ENCODE data around the gene SLC24A3. TPM values are rescaled to one million over a fixed set of nuclear protein-coding genes. Genes with fewer than 3 reads are reported as not detected.

SLC24A3 gene
- total RNA-seq, 1 donor from 2014 or later, result not detected

GRCh38 chr20:19264191-19264590, 51.7 kb downstream of the SLC24A3 start:
- CTCF ChIA-PET, result no interaction called here
- Mint-ChIP-seq H3K9me3 (no peaks in the 10 kb centered on the region), H3K4me1 (no peaks in the 10 kb centered on the region), H3K27ac (no peak overlapping the region), H3K4me3 (no peak overlapping the region), H3K36me3 (ENCODE audit: low read depth) (no peaks in the 10 kb centered on the region), H3K27me3 (peaks cover 5% of the 10 kb centered on the region)
- DNase-seq, result no peak
- no peak for TF ChIP-seq CTCF (IDR thresholded peaks at IDR 0.05)
- no peak for ATAC-seq (ENCODE audit: low read depth)
- POLR2A ChIA-PET, result no interaction called here
- intact Hi-C loops (cut with micrococcal nuclease), result no loop called here

GRCh38 chr20:19265646-19266374, 53.4 kb downstream of the SLC24A3 start:
- ChIA-PET CTCF (no interaction called here), POLR2A (no interaction called here)
- Mint-ChIP-seq H3K36me3 (ENCODE audit: low read depth) (no peaks in the 10 kb centered on the region), H3K4me1 (no peaks in the 10 kb centered on the region), H3K9me3 (no peaks in the 10 kb centered on the region), H3K4me3 (no peak overlapping the region), H3K27ac (no peak overlapping the region), H3K27me3 (peaks cover 5% of the 10 kb centered on the region)
- ATAC-seq (ENCODE audit: low read depth) (no peak), DNase-seq (no peak)
- intact Hi-C loops (cut with micrococcal nuclease), result no loop called here
- TF ChIP-seq CTCF (IDR thresholded peaks at IDR 0.05), result no peak

GRCh38 chr20:19268426-19268825, 56.0 kb downstream of the SLC24A3 start:
- H3K27me3 Mint-ChIP-seq, result peaks cover 5% of the 10 kb centered on the region

GRCh38 chr20:19269737-19270340, 57.4 kb downstream of the SLC24A3 start:
- no peak for TF ChIP-seq CTCF (IDR thresholded peaks at IDR 0.05)
- intact Hi-C loops (cut with micrococcal nuclease), result no loop called here
- Mint-ChIP-seq H3K9me3 (no peaks in the 10 kb centered on the region), H3K4me1 (no peaks in the 10 kb centered on the region), H3K4me3 (no peak overlapping the region), H3K27ac (no peak overlapping the region), H3K27me3 (peaks cover 4% of the 10 kb centered on the region), H3K36me3 (ENCODE audit: low read depth) (no peaks in the 10 kb centered on the region)
- CTCF ChIA-PET, result no interaction called here
- POLR2A ChIA-PET, result no interaction called here
- ATAC-seq (ENCODE audit: low read depth) (no peak), DNase-seq (no peak)

More at GRCh38 chr20:19268426-19268825, 56.0 kb downstream of the SLC24A3 start:
- TF ChIP-seq CTCF (IDR thresholded peaks at IDR 0.05), result no peak
- Mint-ChIP-seq H3K4me1 (no peaks in the 10 kb centered on the region), H3K36me3 (ENCODE audit: low read depth) (no peaks in the 10 kb centered on the region), H3K27ac (no peak overlapping the region), H3K9me3 (no peaks in the 10 kb centered on the region), H3K4me3 (no peak overlapping the region)
- no peak for ATAC-seq (ENCODE audit: low read depth)
- CTCF ChIA-PET, result no interaction called here
- POLR2A ChIA-PET, result no interaction called here
- intact Hi-C loops (cut with micrococcal nuclease), result no loop called here
- no peak for DNase-seq

- H3K36me3 Mint-ChIP-seq (ENCODE audit: low read depth), result no peaks in the 10 kb centered on the region
- H3K9me3 Mint-ChIP-seq, result no peaks in the 10 kb centered on the region
- intact Hi-C loops (cut with micrococcal nuclease), result no loop called here
- peaks cover 4% of the 10 kb centered on the region for H3K27me3 Mint-ChIP-seq
- DNase-seq, result no peak
- ChIA-PET POLR2A (no interaction called here), CTCF (no interaction called here)
- H3K27ac Mint-ChIP-seq, result no peak overlapping the region
- TF ChIP-seq CTCF (IDR thresholded peaks at IDR 0.05), result no peak
- H3K4me1 Mint-ChIP-seq, result no peaks in the 10 kb centered on the region
- H3K4me3 Mint-ChIP-seq, result no peak overlapping the region
- no peak for ATAC-seq (ENCODE audit: low read depth)
Measured at GRCh38 chr20:19271879-19272651, 59.6 kb downstream of the SLC24A3 start.
